ENCODE data around the gene RCC2.
"Not testable (repeated sequence)": the region's sequence is repeated elsewhere in the genome, so short reads cannot be mapped to it uniquely, and the experiment has no call there.

Gene RCC2

DNA sequence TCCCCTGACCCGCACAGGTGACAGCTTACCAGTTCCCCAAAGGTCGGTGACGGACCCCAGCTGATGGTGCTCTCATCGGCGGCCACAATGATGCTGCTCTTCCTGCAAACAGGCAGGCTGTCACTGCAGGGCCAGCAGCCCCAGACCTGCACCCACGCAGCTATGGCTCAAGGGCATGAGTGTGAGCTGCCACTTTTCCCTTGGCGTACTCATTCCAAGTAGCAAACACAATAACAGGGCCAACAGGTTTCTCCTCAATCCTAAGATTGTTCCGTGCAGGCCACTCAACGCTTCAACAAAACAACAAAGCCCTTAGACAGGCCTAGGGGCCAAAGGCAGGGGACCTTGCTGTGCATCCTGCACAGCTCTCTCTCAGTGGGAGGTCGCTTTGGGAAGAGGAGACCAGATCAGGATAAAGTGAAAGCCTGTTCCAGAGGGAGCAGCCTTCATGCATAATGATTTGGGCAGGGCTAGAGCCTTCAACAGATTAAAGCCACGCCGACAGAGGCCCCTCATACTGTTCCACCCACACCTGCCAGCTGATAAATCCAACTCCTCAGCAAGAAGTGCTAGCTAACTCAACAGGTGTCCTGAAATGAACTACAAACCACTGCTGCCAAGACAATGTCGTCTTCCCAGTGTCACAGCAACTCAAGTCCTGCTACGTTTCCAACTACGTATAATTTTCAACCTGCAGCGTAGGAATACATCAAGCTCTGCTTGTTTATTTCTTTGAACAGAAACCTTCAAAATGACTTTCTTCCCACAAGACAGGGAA, 27.2 kb downstream of the RCC2 start:
- no peak overlapping the region for H3K27ac ChIP-seq
- TF ChIP-seq ZFX (IDR thresholded peaks at IDR 0.05) (no peak), CTCF (conservative IDR thresholded peaks at IDR 0.05) (no peak)

- TF ChIP-seq ZFX (IDR thresholded peaks at IDR 0.05) (no peak), CTCF (conservative IDR thresholded peaks at IDR 0.05) (no peak)
- no peak overlapping the region for H3K27ac ChIP-seq
Measured at GRCh38 chr1:17409391-17409811, 30.1 kb downstream of the RCC2 start.

GRCh38 chr1:17407786-17408514, 31.5 kb downstream of the RCC2 start:
- H3K27ac ChIP-seq = not testable (repeated sequence)

- H3K27ac ChIP-seq = not testable (repeated sequence)
Measured at GRCh38 chr1:17406760-17407475, 32.6 kb downstream of the RCC2 start.

DNA sequence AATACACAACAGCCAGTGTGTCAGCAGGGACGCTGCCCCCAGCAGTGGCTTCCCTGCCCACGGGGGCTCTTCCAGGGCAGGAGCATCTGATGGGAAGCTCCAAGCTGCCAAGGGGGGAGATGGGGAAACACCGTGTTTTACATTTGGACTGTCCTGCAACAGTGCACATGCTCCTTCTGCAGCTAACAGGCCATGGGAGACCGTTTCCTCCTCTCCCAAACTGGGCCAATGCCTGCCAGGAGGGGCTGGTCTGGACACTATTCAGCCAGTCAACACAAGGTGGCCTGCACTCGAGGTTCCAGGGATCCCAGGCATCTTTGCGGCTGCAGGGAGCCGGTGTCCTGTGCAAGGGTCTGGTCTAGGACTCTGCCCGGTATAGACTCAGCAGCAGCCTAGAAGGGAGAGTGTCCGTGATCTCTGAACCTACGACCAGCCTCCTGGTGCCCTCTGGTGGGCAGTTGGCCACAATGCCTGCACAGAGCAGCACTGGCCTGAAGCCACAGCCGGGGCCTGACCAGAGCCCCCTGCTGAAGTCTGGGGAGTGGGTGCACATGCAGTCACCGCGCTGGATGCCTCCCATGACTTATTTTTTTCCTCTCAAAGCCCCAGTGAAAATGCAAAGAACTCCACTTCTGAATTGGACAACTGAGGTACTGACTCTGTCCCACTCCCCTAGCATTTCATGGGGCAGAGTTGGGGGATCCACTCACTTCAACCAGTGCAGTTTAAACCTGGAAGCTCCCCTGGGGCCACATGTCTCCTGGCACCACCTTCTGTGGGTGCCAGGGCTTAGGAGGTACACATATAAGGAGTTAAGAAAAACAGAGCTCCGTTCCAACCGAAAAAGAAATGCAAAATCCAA, 33.3 kb downstream of the RCC2 start:
- TF ChIP-seq ZFX (IDR thresholded peaks at IDR 0.05) (no peak), CTCF (conservative IDR thresholded peaks at IDR 0.05) (peak; percentile 70)
- H3K27ac ChIP-seq = no peak overlapping the region

DNA sequence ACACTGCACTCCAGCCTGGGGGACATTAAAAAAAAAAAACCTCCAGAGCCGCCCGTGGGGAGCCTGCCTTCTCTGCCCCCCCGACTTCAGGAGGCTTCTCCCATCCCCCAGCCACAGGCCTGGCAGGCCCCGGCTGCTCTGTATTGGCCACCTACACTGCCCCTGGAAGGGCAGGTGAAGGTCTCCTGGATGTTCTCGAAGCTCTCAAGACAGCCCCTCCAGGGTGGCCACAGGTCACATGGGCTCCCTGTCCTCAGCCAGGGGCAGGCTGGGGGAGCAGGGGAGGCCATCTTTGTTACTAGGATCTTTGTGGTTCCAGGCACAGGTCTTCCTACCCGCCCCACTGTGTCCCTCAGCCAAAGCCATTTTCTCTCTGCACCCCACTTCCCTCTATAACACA, 34.7 kb downstream of the RCC2 start:
- TF ChIP-seq ZFX (IDR thresholded peaks at IDR 0.05) = no peak
- TF ChIP-seq CTCF (conservative IDR thresholded peaks at IDR 0.05) = no peak
- no peak overlapping the region for H3K27ac ChIP-seq

- no peak overlapping the region for H3K27ac ChIP-seq
- TF ChIP-seq ZFX (IDR thresholded peaks at IDR 0.05) = no peak
Measured at GRCh38 chr1:17404034-17404684, 35.3 kb downstream of the RCC2 start.

- no peak for TF ChIP-seq CTCF (conservative IDR thresholded peaks at IDR 0.05)
- TF ChIP-seq ZFX (IDR thresholded peaks at IDR 0.05) = no peak
- no peak overlapping the region for H3K27ac ChIP-seq
Measured at GRCh38 chr1:17403081-17403480, 36.4 kb downstream of the RCC2 start.

Data from C4-2B (cell line).